SK-N-MC (cell line): Measurements from ENCODE around the gene PRDM5.

Experiments
- EZH2 ChIP-seq: fragments of 200-600 bp; sonication (generic); IDR thresholded peaks from one replicate; pipeline ENCODE4 v1.6.1; 2017; ENCODE audit warnings: antibody characterized with exemption
- POLR2AphosphoS5 ChIP-seq: IDR thresholded peaks from 2 replicates; pipeline ENCODE4 v1.6.1; 2012; ENCODE audit warnings: mild to moderate bottlenecking, low read depth, low read length, borderline replicate concordance

GRCh38 chr4:120903419-120903818 lies 19.1 kb downstream of the PRDM5 start:
- TF ChIP-seq EZH2 (no peak), POLR2AphosphoS5 (no peak)
